Nephron progenitor cell (in vitro differentiated cells): Measurements from ENCODE around the gene ALPG.
"Not testable (repeated sequence)": the region's sequence is repeated elsewhere in the genome, so short reads cannot be mapped to it uniquely, and the experiment has no call there.

ENCODE experiments used
- DNase-seq: peaks from one replicate; pipeline ENCODE4 v3.0.0; 2021
- H3K27ac Mint-ChIP-seq: 2 replicates; pipeline ENCODE4 v1.8.0; 2021; ENCODE audit warnings: mild to moderate bottlenecking, moderate library complexity, mixed read lengths
- H3K27me3 Mint-ChIP-seq: 2 replicates; pipeline ENCODE4 v1.8.0; 2021; ENCODE audit warnings: mild to moderate bottlenecking, low read depth, mixed read lengths; ENCODE audit not compliant: poor library complexity
- H3K36me3 Mint-ChIP-seq: 2 replicates; pipeline ENCODE4 v1.8.0; 2021; ENCODE audit warnings: low read depth, mixed read lengths
- H3K4me1 Mint-ChIP-seq: 2 replicates; pipeline ENCODE4 v1.8.0; 2021; ENCODE audit warnings: mixed read lengths
- H3K4me3 Mint-ChIP-seq: 2 replicates; pipeline ENCODE4 v1.8.0; 2021; ENCODE audit warnings: mild to moderate bottlenecking, moderate library complexity, mixed read lengths
- H3K9me3 Mint-ChIP-seq: 2 replicates; pipeline ENCODE4 v1.8.0; 2021; ENCODE audit warnings: mild to moderate bottlenecking, moderate library complexity, mixed read lengths
- TF ChIP-seq, protein P1 (sequence below): fragments of 200-600 bp; sonication (generic); IDR thresholded peaks from 2 replicates; pipeline ENCODE4 v1.5.0; 2021; ENCODE audit warnings: antibody characterized with exemption

ALPG gene

DNA sequence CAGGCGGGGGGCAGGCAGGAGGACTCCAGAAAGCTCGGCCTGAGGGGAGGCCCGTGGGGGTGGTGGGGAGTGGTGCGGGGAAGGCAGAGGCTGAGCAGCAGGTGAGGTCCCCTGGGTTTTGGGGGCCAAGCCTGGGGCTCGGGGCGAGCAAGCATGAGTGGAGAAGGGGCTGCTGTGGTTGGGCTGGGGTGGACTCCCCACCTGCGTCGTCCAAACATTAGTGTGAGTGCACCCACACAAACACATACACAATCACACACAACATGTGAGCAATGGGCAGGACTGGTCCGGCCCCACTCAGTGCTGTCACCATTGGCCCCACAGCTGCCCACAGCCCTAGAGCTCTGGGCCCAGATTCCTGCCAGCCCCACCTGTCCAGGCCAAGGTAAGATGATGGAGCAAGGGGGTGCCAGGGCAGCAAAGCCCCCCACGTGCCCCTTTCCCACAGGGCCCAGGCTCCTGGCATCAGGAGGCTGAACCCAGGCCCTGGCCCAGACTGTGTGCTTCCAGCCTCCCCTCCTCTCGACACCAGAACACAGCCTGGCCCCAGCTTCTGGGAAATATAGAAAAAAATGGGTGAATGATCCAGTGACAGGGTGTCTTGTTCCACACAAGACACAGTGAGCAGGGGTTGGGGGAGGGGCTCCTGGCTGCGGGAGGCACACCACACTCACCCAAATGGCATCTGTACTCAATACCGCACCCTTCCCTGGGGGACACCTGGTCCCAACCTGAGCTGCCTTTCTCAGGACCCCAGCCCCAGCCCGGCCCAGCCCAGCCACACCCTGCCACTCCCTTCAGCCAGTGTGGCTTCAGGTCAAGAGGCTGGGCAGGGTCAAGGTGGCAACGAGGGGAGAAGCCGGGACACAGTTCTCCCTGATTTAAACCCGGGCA, 28.6 kb upstream of the ALPG start:
- no peak overlapping the region for H3K4me3 Mint-ChIP-seq
- no peak overlapping the region for H3K27ac Mint-ChIP-seq
- no peaks in the 10 kb centered on the region for H3K9me3 Mint-ChIP-seq
- no peak for DNase-seq
- no peaks in the 10 kb centered on the region for H3K36me3 Mint-ChIP-seq
- TF ChIP-seq, protein P1, sequence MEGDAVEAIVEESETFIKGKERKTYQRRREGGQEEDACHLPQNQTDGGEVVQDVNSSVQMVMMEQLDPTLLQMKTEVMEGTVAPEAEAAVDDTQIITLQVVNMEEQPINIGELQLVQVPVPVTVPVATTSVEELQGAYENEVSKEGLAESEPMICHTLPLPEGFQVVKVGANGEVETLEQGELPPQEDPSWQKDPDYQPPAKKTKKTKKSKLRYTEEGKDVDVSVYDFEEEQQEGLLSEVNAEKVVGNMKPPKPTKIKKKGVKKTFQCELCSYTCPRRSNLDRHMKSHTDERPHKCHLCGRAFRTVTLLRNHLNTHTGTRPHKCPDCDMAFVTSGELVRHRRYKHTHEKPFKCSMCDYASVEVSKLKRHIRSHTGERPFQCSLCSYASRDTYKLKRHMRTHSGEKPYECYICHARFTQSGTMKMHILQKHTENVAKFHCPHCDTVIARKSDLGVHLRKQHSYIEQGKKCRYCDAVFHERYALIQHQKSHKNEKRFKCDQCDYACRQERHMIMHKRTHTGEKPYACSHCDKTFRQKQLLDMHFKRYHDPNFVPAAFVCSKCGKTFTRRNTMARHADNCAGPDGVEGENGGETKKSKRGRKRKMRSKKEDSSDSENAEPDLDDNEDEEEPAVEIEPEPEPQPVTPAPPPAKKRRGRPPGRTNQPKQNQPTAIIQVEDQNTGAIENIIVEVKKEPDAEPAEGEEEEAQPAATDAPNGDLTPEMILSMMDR, result no peak
- H3K4me1 Mint-ChIP-seq, result no peaks in the 10 kb centered on the region
- peaks cover 29% of the 10 kb centered on the region for H3K27me3 Mint-ChIP-seq

DNA sequence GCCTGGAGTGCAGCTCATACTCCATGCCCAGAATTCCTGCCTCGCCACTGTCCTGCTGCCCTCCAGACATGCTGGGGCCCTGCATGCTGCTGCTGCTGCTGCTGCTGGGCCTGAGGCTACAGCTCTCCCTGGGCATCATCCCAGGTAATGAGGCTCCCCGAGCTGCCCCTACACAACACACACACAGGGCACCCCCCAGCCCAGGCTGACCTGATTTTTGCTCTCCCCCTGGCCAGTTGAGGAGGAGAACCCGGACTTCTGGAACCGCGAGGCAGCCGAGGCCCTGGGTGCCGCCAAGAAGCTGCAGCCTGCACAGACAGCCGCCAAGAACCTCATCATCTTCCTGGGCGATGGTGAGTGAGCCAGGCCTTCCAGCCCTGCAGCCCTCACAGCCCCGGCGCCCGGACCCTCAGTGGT, 27.9 kb upstream of the ALPG start, which contains the start of gene ALPP:
Gene ALPP, plus strand, starts transcription at position 17 of the 417 bp plus-strand sequence. Its CDS starts 52 bp downstream, at position 69.
- H3K27ac Mint-ChIP-seq, H3K4me1 Mint-ChIP-seq, H3K9me3 Mint-ChIP-seq, DNase-seq, H3K36me3 Mint-ChIP-seq, H3K4me3 Mint-ChIP-seq: not testable (repeated sequence)
- peaks cover 36% of the 10 kb centered on the region for H3K27me3 Mint-ChIP-seq

DNA sequence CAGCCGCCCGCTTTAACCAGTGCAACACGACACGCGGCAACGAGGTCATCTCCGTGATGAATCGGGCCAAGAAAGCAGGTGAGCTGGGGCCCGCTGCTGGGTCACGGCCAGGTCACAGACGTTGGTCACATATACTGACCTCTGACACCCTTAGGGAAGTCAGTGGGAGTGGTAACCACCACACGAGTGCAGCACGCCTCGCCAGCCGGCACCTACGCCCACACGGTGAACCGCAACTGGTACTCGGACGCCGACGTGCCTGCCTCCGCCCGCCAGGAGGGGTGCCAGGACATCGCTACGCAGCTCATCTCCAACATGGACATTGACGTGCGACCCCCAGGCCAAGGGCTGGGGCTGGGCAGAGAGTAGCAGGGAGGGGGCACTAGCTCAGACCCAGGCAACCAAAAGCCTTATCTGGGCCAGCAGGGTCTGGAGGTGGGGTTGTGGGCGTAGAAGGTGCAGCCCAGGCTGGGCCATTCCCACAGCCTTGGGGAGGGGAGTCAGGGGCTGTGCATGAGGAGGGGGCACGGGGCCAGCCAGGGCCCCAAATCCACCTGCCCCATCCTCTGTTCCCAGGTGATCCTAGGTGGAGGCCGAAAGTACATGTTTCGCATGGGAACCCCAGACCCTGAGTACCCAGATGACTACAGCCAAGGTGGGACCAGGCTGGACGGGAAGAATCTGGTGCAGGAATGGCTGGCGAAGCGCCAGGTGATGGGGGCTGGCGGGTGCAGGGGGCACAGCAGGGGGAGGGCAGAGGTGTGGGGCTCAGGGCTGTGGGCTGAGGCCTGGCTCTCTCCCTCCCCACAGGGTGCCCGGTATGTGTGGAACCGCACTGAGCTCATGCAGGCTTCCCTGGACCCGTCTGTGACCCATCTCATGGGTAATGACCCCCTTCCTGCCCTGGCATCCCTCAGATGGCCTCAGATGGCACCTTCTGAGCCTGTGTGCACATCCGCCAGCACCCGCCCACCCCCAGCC, 26.7 kb upstream of the ALPG start:
- H3K9me3 Mint-ChIP-seq, H3K4me1 Mint-ChIP-seq, H3K27ac Mint-ChIP-seq, H3K4me3 Mint-ChIP-seq, H3K36me3 Mint-ChIP-seq, DNase-seq: not testable (repeated sequence)
- H3K27me3 Mint-ChIP-seq, result peaks cover 40% of the 10 kb centered on the region

- H3K27ac Mint-ChIP-seq, DNase-seq, H3K36me3 Mint-ChIP-seq, H3K4me1 Mint-ChIP-seq, H3K4me3 Mint-ChIP-seq: not testable (repeated sequence)
- Mint-ChIP-seq H3K27me3 (peaks cover 45% of the 10 kb centered on the region), H3K9me3 (peaks cover 19% of the 10 kb centered on the region)
These were observed 25.2 kb upstream of the ALPG start for GRCh38 chr2:232381204-232382031.

DNA sequence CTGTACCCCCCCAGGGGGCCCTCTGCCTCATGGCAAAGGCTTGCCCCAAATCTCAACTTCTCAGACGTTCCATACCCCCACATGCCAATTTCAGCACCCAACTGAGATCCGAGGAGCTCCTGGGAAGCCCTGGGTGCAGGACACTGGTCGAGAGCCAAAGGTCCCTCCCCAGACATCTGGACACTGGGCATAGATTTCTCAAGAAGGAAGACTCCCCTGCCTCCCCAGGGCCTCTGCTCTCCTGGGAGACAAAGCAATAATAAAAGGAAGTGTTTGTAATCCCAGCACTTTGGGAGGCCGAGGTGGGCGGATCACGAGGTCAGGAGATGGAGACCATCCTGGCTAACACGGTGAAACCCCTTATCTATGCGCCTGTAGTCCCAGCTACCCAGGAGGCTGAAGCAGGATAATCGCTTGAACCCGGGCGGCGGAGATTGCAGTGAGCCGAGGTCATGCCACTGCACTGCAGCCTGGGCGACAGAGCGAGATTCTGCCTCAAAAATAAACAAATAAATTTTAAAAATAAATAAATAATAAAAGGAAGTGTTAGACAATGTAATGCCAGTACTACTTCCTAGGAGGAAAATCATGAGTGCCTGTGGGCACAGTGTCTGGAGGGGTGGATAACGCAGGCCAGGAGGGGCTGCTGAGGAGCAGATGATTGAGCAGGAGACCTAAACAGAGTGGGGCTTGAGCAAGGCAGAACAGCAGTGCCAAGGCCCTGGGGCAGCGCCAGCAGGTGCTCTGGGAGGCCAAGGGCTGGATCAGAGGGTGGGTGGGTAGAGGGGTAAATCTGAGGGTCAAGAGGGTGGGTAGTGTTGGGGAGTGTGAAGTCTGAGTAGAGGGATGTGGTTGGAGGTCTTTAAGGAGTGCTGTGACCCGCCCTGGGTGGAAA, 24.1 kb upstream of the ALPG start:
- H3K9me3 Mint-ChIP-seq, result peaks cover 19% of the 10 kb centered on the region
- H3K4me3 Mint-ChIP-seq, result no peak overlapping the region
- no peaks in the 10 kb centered on the region for H3K36me3 Mint-ChIP-seq
- no peak for DNase-seq
- TF ChIP-seq, protein P1, result no peak
- H3K27me3 Mint-ChIP-seq, result peaks cover 57% of the 10 kb centered on the region
- H3K4me1 Mint-ChIP-seq, result no peaks in the 10 kb centered on the region
- no peak overlapping the region for H3K27ac Mint-ChIP-seq

- peaks cover 19% of the 10 kb centered on the region for H3K9me3 Mint-ChIP-seq
- no peak overlapping the region for H3K27ac Mint-ChIP-seq
- no peak overlapping the region for H3K4me3 Mint-ChIP-seq
- TF ChIP-seq, protein P1, result no peak
- DNase-seq, result no peak
- peaks cover 76% of the 10 kb centered on the region for H3K27me3 Mint-ChIP-seq
- peaks cover 5% of the 10 kb centered on the region for H3K4me1 Mint-ChIP-seq
- no peaks in the 10 kb centered on the region for H3K36me3 Mint-ChIP-seq
These were observed 22.2 kb upstream of the ALPG start for GRCh38 chr2:232384466-232384865.

GRCh38 chr2:232385058-232385457, 21.6 kb upstream of the ALPG start:
- DNase-seq, H3K27ac Mint-ChIP-seq, H3K36me3 Mint-ChIP-seq, H3K4me1 Mint-ChIP-seq, H3K4me3 Mint-ChIP-seq: not testable (repeated sequence)
- Mint-ChIP-seq H3K9me3 (peaks cover 19% of the 10 kb centered on the region), H3K27me3 (peaks cover 82% of the 10 kb centered on the region)
